D341Med (cell line): ENCODE results near the gene FHIT.
"Not testable (repeated sequence)": the region's sequence is repeated elsewhere in the genome, so short reads cannot be mapped to it uniquely, and the experiment has no call there.

Source experiments
- DNase-seq: peaks from one replicate; pipeline ENCODE4 v3.0.0; 2012; ENCODE audit warnings: low spot score

The FHIT gene

DNA sequence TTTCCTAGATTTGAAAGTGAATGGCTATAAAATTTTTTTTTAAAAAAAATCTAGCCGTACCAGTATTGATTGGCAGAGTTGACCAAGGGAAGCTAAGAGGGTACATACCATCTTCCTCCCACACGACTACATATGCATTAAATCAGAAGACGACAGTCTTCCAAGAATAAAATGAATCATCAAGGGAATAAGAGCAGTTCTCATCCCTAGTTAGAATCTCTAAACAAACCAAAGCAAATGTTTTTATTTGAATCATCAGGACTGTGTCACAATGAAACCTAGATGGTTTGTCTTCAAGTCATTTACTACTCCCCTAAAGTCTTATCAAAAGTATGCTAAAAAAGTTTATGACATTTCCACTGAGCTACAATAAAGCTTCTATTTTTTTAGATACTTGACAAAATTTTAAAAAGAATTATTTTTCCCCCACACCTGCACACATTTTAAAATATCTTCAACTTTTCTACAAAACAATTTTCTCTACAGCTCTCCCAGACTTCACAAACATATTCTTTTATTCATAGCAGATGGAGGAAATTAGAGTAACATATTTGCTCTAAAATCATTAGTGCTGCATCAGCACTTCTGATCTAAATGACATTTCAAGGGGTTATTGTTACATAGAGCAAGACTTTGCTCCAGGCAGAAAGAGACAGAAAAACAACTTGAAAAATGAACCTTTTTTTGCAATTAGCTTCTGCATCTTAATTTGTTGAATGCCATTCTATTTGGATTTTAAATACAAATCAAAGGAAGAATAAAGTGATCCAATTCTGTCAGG, 547.1 kb downstream of the FHIT start:
- no peak for DNase-seq

DNA sequence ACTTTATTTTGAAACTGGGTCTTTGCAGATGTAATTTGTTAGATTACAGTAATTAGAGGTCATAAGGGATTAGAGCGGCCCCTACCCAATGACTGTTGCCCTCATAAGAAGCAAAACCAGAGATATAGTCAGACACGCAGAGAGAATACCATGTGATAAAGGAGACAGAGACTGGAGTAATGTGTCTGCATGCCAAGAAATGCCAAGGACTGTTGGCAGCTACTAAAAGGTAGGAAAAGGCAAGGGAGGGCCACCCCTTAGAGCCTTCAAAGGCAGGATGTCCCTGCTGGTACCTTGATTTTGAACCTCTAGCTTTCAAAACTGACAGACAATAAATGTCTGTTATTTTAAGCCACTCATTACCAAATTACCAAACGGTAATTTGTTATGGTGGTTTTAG, 548.2 kb downstream of the FHIT start:
- peak; percentile 35 for DNase-seq

GRCh38 chr3:60698117-60698516, 553.1 kb downstream of the FHIT start:
- DNase-seq: no peak

- DNase-seq: no peak
Measured at GRCh38 chr3:60697132-60697531, 554.1 kb downstream of the FHIT start.

- no peak for DNase-seq
Measured at GRCh38 chr3:60696428-60697125, 554.7 kb downstream of the FHIT start.

GRCh38 chr3:60675424-60675823, 575.8 kb downstream of the FHIT start:
- DNase-seq: no peak

DNA sequence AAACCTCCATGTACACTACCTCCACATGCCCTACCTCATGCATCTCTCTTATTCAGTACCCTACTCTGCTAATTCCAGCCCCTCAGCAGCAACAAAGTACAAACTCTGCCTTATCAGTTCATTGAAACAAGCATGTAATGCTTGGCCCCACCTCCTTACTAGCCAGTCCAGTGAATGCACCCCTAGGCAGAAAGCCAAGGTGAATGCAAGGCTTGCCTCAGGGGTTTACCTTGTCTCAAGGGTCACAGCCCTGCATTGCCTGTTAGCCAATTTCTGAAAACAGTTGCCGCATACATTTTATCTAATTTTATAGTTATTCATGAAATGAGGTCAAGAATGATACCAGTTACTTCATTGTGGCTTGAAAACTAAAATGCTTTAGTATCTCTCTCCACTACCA, 576.4 kb downstream of the FHIT start:
- no peak for DNase-seq

- no peak for DNase-seq
Measured at GRCh38 chr3:60673123-60673522, 578.1 kb downstream of the FHIT start.

GRCh38 chr3:60672337-60672736, 578.9 kb downstream of the FHIT start:
- DNase-seq: not testable (repeated sequence)

- no peak for DNase-seq
Measured at GRCh38 chr3:60669636-60670035, 581.6 kb downstream of the FHIT start.

GRCh38 chr3:60660026-60660425, 591.2 kb downstream of the FHIT start:
- no peak for DNase-seq

DNA sequence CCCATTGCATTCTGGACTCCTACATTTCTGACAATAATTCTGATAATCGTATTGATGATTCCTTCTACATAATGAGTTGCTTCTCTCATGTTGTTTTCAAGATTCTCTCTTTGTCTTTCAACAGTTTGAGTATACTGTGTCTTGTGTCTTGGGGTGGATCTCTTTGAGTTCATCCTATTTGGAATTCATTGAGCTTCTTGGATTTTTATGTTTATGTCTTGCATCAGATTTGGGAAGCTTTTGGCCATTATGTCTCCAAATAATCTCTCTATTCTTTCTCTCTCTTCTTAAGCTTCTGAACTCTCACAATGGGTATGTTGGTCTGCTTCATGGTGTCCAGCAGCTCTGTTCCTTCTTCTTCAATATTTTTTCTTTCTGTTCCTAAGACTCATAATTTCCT, 592.2 kb downstream of the FHIT start:
- DNase-seq: no peak

DNA sequence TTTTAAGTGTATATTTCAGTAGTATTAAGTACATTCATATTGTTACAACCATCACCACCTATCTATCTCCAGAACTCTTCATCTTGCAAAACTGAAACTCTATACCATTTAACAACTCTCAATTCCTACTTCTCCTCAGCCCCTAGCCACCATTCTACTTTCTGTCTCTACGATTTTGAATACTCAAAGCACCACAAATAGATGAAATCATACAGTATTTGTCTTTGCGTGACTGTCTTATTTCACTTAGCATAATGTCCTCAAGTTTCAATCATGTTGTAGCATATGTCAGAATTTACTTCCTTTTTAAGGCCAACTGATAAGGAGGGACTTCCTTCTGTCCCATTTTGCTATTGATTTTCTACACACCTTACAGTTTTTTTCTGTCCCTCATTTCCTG, 593.3 kb downstream of the FHIT start:
- DNase-seq: no peak

- no peak for DNase-seq
Measured at GRCh38 chr3:60652829-60653228, 598.4 kb downstream of the FHIT start.

DNA sequence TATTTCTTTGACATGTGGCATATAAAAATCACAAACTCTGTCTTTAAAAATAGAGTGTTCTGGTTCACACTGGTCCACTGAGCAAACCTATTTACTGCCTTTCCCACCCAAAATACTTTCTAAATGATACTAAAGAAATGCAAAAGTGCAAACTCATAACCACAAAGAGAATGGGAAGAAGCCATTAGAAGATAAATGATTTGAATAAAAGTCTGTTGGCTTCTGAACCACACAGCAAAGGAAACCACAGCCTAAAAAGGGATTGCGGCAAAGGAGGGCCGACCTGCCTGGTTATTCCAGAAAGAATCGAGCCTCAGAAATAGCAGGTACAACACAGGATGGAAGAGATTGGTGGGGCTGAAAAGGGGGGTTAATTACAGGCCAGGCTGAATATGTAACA, 599.5 kb downstream of the FHIT start:
- no peak for DNase-seq

- no peak for DNase-seq
Measured at GRCh38 chr3:60650171-60650570, 601.1 kb downstream of the FHIT start.

GRCh38 chr3:60645801-60646200, 605.5 kb downstream of the FHIT start:
- DNase-seq: no peak

DNA sequence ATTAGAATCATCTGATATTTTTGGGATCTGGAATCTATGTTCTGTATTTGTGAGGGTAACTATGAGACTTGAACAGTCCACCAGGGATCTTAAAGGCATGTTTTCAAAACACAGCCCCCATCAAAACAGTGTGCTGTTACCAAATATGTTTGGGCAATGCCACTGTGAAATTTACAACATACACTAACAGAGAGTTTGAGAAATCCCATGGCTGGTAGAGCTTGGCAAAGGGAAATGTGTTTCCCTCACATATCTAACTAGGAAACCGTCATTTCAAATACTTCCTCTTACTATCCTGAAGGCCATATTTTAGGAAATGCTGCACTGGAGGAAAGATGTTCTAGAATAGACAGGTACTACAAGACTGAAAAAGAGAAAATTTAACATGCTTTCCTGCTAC, 607.4 kb downstream of the FHIT start:
- DNase-seq: no peak

GRCh38 chr3:60641354-60641753, 609.9 kb downstream of the FHIT start:
- DNase-seq: no peak

DNA sequence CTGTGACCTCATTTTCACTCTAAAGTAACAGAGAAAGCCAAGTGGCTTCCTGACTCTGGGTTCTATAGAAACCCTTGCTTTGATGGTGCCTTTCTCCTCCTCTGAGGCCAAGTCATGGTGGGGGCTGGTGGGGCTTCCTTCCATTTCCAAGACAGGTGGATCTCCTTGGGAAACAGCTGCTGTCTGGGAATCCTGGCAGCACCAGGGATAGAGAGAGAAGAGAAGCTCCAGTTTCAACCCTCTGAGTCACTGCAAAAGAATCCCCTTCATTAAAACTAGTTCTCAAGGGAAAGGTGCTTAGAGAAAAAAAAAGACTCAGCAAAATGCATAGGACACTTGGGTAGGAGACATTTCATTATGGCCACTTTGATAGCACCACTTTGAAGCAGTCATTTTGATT, 614.4 kb downstream of the FHIT start:
- DNase-seq: peak; percentile 29

DNA sequence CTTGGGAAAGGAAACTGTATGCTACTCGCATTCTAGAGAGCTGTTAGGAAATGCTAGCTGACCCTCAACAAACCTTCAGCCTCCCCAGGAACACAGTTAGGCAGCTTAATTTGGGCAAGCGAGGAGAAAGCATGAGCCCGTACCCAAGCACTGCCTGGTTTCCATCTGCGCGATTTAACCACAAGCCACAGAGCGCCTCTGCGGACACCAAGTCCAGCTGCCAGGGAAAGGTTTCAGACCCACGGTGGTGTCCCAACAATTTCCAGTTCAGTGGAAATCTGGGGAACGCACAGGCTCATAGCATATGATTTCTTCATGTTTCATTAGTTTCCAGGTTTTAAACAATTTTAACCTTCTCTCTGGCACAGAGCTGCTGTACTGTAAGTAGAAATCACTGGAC, 617.6 kb downstream of the FHIT start:
- DNase-seq: no peak

- DNase-seq: no peak
Measured at GRCh38 chr3:60631509-60631908, 619.7 kb downstream of the FHIT start.

GRCh38 chr3:60630953-60631352, 620.3 kb downstream of the FHIT start:
- no peak for DNase-seq

GRCh38 chr3:60629816-60630215, 621.4 kb downstream of the FHIT start:
- DNase-seq: no peak
